AG09319 (cell line): ENCODE data around the gene AP1S3.

Source experiments
- DNase-seq: peaks from one replicate; pipeline ENCODE4 v3.0.0-alpha.2; 2010; ENCODE audit warnings: low read depth; ENCODE audit errors: extremely low read depth
- TF ChIP-seq, protein P1 (sequence below): IDR thresholded peaks from 2 replicates; pipeline ENCODE4 v1.5.1; 2011; ENCODE audit warnings: low read depth, mild to moderate bottlenecking, inconsistent platforms, low read length, moderate library complexity

The AP1S3 gene

DNA sequence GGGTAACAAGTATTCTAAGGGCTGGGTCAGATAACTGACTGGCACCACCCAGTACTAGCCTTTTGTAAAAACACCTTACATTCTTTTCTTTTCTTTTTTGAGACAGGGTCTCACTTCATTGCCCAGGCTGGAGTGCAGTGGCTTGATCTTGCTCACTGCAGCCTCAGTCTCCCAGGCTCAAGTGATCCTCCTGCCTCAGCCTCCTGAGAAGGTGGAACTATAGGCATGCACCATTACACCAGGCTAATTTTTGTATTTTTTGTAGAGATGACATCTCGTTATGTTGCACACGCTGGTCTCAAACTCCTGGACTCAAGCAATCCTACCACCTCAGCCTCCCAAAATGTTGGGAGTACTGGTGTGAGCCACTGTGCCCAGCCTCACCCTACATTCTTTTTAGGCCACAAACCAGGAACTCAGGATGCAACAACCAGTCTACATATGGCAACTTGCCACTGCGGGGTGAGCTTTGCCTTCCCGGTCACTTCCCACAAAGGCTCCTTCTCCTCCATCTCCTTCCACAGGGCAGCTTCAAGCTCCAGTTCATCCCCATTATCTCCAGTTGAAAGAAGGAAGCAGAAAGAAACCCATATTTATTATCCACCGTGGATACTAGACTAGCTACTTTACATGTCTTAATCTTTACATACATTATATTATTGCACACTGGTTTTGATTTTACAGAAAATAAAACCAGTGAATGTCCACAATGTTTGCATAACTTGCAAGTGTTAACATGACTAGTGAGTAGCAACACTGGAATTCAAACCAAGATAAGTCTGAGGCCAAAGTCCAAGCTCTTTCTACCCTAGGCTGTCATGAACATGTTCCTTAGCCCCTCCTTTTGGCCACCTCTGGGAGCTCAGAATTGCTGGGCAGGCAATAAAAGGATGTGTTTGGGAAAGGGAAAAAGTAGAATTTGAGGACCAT is 23.7 kb upstream of the AP1S3 start:
- no peak for DNase-seq
- TF ChIP-seq, protein P1, sequence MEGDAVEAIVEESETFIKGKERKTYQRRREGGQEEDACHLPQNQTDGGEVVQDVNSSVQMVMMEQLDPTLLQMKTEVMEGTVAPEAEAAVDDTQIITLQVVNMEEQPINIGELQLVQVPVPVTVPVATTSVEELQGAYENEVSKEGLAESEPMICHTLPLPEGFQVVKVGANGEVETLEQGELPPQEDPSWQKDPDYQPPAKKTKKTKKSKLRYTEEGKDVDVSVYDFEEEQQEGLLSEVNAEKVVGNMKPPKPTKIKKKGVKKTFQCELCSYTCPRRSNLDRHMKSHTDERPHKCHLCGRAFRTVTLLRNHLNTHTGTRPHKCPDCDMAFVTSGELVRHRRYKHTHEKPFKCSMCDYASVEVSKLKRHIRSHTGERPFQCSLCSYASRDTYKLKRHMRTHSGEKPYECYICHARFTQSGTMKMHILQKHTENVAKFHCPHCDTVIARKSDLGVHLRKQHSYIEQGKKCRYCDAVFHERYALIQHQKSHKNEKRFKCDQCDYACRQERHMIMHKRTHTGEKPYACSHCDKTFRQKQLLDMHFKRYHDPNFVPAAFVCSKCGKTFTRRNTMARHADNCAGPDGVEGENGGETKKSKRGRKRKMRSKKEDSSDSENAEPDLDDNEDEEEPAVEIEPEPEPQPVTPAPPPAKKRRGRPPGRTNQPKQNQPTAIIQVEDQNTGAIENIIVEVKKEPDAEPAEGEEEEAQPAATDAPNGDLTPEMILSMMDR = peak; percentile 9

DNA sequence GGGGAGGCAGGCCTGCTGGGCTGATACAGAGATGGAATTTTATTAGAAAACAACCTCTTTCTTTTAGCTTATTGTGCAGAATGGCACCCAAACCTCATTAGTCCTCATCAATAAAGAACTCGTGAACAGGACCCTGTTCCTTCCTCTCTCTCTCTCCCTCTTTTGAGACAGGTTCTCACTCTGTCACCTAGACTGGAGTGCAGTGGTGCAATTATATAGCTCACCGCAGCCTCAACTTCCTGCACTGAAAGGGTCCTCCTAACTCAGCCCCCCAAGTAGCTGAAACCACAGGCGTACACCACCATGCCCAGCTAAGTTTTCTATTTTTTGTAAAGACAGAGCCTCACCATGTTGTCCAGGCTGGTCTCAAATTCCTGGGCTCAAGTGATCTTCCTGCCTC is 21.7 kb upstream of the AP1S3 start:
- DNase-seq = no peak
- TF ChIP-seq, protein P1 = no peak

DNA sequence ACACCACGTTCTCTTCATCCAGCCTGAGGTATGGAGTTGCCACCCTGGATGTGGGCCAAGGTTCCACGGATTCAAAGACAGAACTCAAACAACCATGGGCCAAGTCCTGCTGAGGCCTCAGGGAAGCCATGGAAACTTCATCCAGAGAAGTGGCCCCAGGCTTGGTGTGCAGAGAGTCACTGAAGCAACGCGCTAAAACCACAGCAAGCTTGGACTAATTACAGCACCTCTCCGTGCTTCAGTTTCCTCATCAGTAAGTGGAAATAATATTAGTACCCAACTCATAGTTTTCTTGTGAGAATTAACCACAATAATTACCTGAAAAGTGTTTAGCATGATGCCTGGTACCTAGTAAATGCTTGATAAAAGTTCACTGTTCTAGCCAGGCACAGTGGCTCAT is 19.2 kb upstream of the AP1S3 start:
- TF ChIP-seq, protein P1 = no peak
- DNase-seq = no peak

DNA sequence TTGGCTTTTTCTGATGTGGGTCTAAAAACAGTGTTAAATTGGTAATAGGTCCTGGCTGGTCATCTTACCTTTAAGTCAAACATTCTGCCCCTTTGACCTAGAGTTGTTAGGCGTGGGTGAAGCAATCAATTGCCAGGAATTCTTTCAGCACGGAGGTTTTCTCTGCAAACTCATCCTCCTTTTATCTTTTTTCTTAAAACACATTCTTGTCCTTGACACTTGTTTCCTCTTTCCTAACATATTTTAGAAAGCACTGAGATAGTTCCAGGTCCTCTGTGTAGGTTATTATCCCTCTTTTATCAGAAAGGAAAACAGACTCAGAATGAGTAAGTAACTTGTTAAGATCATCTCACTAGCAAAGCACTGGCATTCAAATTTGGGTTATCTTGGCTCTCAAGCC is 18.6 kb upstream of the AP1S3 start:
- no peak for DNase-seq
- TF ChIP-seq, protein P1 = no peak

DNA sequence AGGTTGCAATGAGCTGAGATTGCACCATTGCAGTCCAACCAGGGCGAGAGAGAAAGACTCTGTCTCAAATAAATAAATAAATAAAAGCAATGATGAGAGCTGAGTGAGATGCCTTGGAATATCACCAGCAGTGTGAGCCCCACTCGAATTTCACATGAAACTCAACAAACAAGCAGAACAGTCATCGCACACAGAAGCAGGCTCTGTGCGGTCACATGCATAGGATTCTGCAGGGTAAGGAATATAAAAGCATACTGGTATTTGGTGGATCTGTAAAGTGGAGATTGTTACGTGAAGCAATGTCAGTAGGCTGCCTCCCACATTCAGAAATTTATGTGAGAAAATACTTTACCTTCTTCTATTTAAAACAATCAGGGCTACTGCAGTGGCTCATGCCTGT is 18.0 kb upstream of the AP1S3 start:
- TF ChIP-seq, protein P1 = no peak
- DNase-seq = no peak

DNA sequence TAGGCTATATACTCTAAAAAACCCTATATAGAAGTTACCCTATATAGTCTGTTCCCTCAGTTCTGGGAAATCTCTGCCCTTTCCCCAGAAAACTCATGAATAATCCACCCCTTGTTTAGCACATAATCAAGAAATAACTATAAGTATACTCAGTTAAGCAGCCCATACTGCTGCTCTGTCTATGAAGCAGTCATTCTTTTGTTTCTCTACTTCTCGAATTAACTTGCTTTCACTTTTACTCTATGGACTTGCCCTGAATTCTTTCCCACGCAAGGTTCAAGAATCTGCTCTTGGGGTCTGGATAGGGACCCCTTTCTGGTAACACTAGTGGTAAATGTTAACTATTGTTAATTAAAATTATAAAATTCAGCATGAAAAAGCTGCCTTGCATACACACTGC is 17.4 kb upstream of the AP1S3 start:
- no peak for DNase-seq

DNA sequence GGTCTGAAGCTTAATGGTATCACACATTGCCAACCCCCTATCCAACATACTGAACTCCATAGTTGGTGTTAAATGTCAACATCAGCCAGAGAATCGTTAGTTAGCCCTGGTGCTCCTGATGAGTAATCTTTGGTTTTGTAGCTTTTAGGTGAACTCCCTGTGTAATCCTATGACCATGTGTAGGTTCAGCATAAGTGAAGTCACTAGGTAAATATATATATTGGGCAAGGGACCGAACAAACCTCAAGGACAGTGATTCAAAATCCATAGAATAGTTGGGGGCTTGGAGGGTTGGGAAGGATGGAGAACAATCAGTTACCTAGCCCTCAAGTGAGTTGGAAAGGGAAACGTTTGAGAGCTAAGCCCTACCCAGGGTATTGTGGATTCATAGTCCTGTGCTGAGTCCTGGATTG is 16.0 kb upstream of the AP1S3 start:
- TF ChIP-seq, protein P1 = no peak
- no peak for DNase-seq

More for the DNA sequence above, 17.4 kb upstream of the AP1S3 start:
- TF ChIP-seq, protein P1 = no peak
